Upper lobe of left lung (tissue), 6 donors: Measurements from ENCODE around the gene MACROD2. TPM values are rescaled to one million over a fixed set of nuclear protein-coding genes. Genes with fewer than 3 reads are reported as not detected.

Source experiments
- ATAC-seq, 2 donors: fragments of 200-7000 bp; cut with Tn5 transposase; one replicate each; pipeline ENCODE4 v1.9.1; 2022; ENCODE audit warnings: mild to moderate bottlenecking in 2 of 2, moderate library complexity in 2 of 2; ENCODE audit not compliant: low FRiP score in 2 of 2
- DNase-seq, 2 donors: peaks; one replicate each; pipeline ENCODE4 v3.0.0-alpha.2; 2019 to 2020
- H3K27ac ChIP-seq, 4 donors: fragments of 200-600 bp; sonication (generic); one replicate each; pipeline ENCODE4 v1.5.1; 2016 to 2019
- H3K27me3 ChIP-seq, 4 donors: fragments of 200-600 bp; sonication (generic); one replicate each; pipeline ENCODE4 v1.5.1; 2017 to 2019
- H3K36me3 ChIP-seq, 4 donors: fragments of 200-600 bp; sonication (generic); one replicate each; pipeline ENCODE4 v1.5.1; 2016 to 2019
- H3K4me1 ChIP-seq, 4 donors: fragments of 200-600 bp; sonication (generic); one replicate each; pipeline ENCODE4 v1.5.1; 2018 to 2019
- H3K4me3 ChIP-seq, 4 donors: fragments of 200-600 bp; sonication (generic); one replicate each; pipeline ENCODE4 v1.5.1; 2017 to 2019; ENCODE audit warnings: mild to moderate bottlenecking in 2 of 4, moderate library complexity in 1 of 4
- H3K9me3 ChIP-seq, 4 donors: fragments of 200-600 bp; sonication (generic); one replicate each; pipeline ENCODE4 v1.5.1; 2018 to 2019
- CTCF ChIP-seq, 6 experiments: fragments of 450-650 bp in 4 of 6; fragments of 200-600 bp in 2 of 6; sonication (generic) in 2 of 6; IDR thresholded peaks; one replicate each; pipeline ENCODE4 v1.5.1; 2016 to 2019; ENCODE audit warnings: antibody characterized with exemption in 6 of 6
- EP300 ChIP-seq, 4 donors: sonication (generic); formaldehyde crosslinking; IDR thresholded peaks; one replicate each; pipeline ENCODE4 v1.5.1; 2017; ENCODE audit warnings: antibody characterized with exemption in 4 of 4, control low read depth in 2 of 4
- POLR2A ChIP-seq, 4 donors: fragments of 450-650 bp; IDR thresholded peaks; one replicate each; pipeline ENCODE4 v1.5.1; 2016 to 2017; ENCODE audit warnings: antibody characterized with exemption in 4 of 4, mild to moderate bottlenecking in 2 of 4
- POLR2AphosphoS5 ChIP-seq, 2 donors: sonication (generic); formaldehyde crosslinking; IDR thresholded peaks; one replicate each; pipeline ENCODE4 v1.5.1; 2017; ENCODE audit warnings: antibody characterized with exemption in 2 of 2
- WGBS, 2 donors: methylation state at CpG; one replicate each; pipeline ENCODE4 v1.1.5; 2017 to 2018; 5-methylcytosine and 5-hydroxymethylcytosine counted together
- total RNA-seq, 6 donors: library from RNA; depleted of rRNA in 4 of 6; stranded (reverse); fragments of >200 nt in 4 of 6; gene quantifications; one replicate each; pipeline versions ENCODE4 v1.1.0 to v1.2.1, GENCODE V29; 2016 to 2021
- donor health status: DM: no; HTN: no; CAD: no; lungs with moderate emphysema.
- donor health status: DM: no; HTN: yes; CAD: no; lungs with severe emphysema.

Gene MACROD2
- total RNA-seq, 6 donors from 2014 or later: 20.7 to 84.3 (median 36.3) TPM

DNA sequence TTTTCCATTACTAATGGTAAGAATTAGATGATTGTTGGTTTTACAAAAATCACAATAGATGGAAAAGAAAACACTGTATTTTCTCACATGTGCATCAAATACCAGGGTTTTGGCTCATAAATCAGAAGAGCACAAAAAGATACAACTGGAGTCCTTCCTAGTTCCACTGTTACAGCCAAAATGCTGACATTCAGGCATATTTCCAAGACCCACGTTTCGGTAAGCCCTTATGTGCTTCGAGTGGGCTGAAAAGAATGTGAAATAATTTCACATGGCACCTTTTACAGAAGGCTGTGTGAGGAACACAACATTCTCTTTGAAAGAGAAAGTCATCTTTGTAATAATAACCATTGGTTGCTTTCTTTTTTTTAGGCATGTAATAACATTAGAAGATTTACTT lies 668.8 kb downstream of the MACROD2 start:
- no peak for TF ChIP-seq POLR2AphosphoS5 (IDR thresholded peaks at IDR 0.05)
- no peaks in the 10 kb centered on the region for H3K4me1 ChIP-seq
- no peak overlapping the region for H3K4me3 ChIP-seq
- WGBS, 2 donors: 48 to 56% methylated on average over 3 of the region's 3 CpGs
- ATAC-seq: no peak
- no peaks in the 10 kb centered on the region for H3K36me3 ChIP-seq
- DNase-seq: no peak
- H3K9me3 ChIP-seq: no peaks in the 10 kb centered on the region
- H3K27ac ChIP-seq: no peak overlapping the region
- H3K27me3 ChIP-seq: no peaks in the 10 kb centered on the region

- H3K27ac ChIP-seq: no peak overlapping the region
- no peaks in the 10 kb centered on the region for H3K27me3 ChIP-seq
- no peaks in the 10 kb centered on the region for H3K4me1 ChIP-seq
- ATAC-seq (no peak), DNase-seq (no peak)
- TF ChIP-seq CTCF (IDR thresholded peaks at IDR 0.05) (no peak), POLR2AphosphoS5 (IDR thresholded peaks at IDR 0.05) (no peak), EP300 (IDR thresholded peaks at IDR 0.05) (no peak), POLR2A (IDR thresholded peaks at IDR 0.05) (no peak)
- 91% methylated on average over 1 of the region's 1 CpG for WGBS, 2 donors
- H3K4me3 ChIP-seq: no peak overlapping the region
- no peaks in the 10 kb centered on the region for H3K9me3 ChIP-seq
- no peaks in the 10 kb centered on the region for H3K36me3 ChIP-seq
Measured at GRCh38 chr20:14666696-14667095, 671.4 kb downstream of the MACROD2 start.

DNA sequence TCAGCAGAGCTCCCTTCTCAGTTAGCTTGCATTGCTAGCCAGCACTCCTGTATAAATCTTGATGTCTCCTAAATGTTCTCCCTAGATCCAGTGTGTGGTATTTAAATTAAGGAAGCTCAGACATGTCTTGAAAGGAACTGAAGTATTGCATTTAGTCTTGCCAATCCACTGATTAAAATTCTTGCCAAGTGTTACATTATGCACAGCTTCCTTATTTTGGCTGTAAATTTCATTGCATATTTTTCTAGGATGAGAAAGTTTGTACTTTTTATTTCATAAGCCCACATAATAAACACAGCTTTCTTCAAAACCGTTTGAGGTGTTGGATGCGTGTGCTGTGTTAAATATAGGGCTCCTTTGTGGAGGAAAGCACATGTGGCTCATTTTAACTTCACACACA lies 671.9 kb downstream of the MACROD2 start:
- no peaks in the 10 kb centered on the region for H3K36me3 ChIP-seq
- ATAC-seq (no peak), DNase-seq (no peak)
- H3K4me1 ChIP-seq: no peaks in the 10 kb centered on the region
- TF ChIP-seq CTCF (IDR thresholded peaks at IDR 0.05) (no peak), POLR2AphosphoS5 (IDR thresholded peaks at IDR 0.05) (no peak), EP300 (IDR thresholded peaks at IDR 0.05) (no peak), POLR2A (IDR thresholded peaks at IDR 0.05) (no peak)
- no peak overlapping the region for H3K4me3 ChIP-seq
- no peaks in the 10 kb centered on the region for H3K9me3 ChIP-seq
- H3K27ac ChIP-seq: no peak overlapping the region
- 75 to 80% methylated on average over 2 of the region's 2 CpGs for WGBS, 2 donors
- no peaks in the 10 kb centered on the region for H3K27me3 ChIP-seq

- TF ChIP-seq POLR2AphosphoS5 (IDR thresholded peaks at IDR 0.05) (no peak), EP300 (IDR thresholded peaks at IDR 0.05) (no peak), POLR2A (IDR thresholded peaks at IDR 0.05) (no peak), CTCF (IDR thresholded peaks at IDR 0.05) (no peak)
- Histone ChIP-seq H3K4me1 (no peaks in the 10 kb centered on the region), H3K4me3 (no peak overlapping the region), H3K9me3 (peaks cover 0 to 4% (median 0%) of the 10 kb centered on the region in 4 donors), H3K27ac (no peak overlapping the region), H3K36me3 (no peaks in the 10 kb centered on the region), H3K27me3 (no peaks in the 10 kb centered on the region)
- DNase-seq: no peak
- no peak for ATAC-seq
- 64 to 89% methylated on average over 2 of the region's 2 CpGs for WGBS, 2 donors
Measured at GRCh38 chr20:14672066-14672465, 676.8 kb downstream of the MACROD2 start.

GRCh38 chr20:14673164-14673563 lies 677.8 kb downstream of the MACROD2 start:
- DNase-seq (no peak), ATAC-seq (no peak)
- Histone ChIP-seq H3K4me1 (no peaks in the 10 kb centered on the region), H3K27me3 (no peaks in the 10 kb centered on the region), H3K27ac (no peak overlapping the region), H3K36me3 (no peaks in the 10 kb centered on the region), H3K9me3 (peaks cover 0 to 4% (median 0%) of the 10 kb centered on the region in 4 donors), H3K4me3 (no peak overlapping the region)
- WGBS, 2 donors: 81 to 87% methylated on average over 5 of the region's 5 CpGs
- no peak for TF ChIP-seq EP300 (IDR thresholded peaks at IDR 0.05)
- no peak for TF ChIP-seq CTCF (IDR thresholded peaks at IDR 0.05)
- TF ChIP-seq POLR2A (IDR thresholded peaks at IDR 0.05): no peak
- no peak for TF ChIP-seq POLR2AphosphoS5 (IDR thresholded peaks at IDR 0.05)
